ENCODE data around the gene C20orf96. TPM values are rescaled to one million over a fixed set of nuclear protein-coding genes. Genes with fewer than 3 reads are reported as not detected.
A peak's percentile ranks its signal among the peaks of the same experiment; 100 is the strongest.

C20orf96 gene
- total RNA-seq, 1 donor: 2.2 TPM

DNA sequence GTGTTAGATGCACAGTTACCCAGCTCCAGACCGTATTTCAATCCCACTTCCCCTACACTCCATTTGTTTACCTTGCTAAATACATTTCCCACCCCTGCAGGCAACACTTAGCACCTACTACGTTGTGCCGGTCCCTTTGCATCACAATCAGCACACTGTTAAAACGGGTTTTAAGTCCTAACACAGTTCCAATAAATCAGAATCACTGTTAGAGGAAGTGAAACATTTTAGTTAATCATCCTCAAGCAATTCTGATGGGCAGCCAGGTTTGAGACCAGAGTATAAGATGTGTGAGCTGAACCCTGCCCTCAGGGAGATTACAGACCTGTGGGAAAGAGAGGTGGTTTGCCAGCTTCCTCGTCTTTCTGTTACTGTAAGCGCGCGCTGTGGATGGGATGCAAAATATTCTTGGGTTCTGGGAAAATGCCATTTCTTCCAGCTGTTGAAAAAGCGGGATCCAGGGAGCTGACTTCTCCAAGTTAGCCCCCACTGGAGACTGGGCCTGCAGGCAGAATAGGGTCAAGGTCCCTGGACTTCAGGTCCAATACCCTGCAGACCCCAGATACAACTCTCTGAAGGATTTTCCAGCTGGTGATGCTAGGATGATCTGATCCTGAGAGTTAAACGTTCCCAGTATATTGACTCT lies 9.9 kb upstream of the C20orf96 start:
- H3K27me3 ChIP-seq (ENCODE audit: insufficient read depth, low read length): no peaks in the 10 kb centered on the region

DNA sequence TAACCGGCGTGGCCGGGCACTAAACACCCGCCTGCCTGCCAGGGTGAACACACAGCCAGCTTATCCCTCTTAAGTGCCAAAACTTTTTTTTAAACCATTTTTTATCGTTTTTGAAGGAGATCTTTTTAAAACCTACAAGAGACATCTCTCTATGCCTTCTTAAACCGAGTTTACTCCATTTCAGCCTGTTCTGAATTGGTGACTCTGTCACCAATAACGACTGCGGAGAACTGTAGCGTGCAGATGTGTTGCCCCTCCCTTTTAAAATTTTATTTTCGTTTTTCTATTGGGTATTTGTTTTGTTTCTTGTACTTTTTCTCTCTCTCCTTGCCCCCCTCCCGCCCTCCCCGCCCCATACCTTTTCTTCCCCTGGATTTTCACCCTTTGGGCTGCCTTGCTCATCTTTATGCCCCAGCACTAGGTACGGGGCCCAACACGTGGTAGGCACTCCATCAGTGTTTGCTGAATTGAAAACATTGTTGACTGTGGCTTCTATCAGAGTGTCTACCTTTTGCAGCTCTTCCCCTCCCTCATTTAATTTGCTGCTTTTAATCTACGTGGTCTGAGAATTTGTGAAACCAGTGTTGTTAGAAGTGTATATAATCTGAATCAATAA lies 8.3 kb upstream of the C20orf96 start:
- TF ChIP-seq, protein P1, sequence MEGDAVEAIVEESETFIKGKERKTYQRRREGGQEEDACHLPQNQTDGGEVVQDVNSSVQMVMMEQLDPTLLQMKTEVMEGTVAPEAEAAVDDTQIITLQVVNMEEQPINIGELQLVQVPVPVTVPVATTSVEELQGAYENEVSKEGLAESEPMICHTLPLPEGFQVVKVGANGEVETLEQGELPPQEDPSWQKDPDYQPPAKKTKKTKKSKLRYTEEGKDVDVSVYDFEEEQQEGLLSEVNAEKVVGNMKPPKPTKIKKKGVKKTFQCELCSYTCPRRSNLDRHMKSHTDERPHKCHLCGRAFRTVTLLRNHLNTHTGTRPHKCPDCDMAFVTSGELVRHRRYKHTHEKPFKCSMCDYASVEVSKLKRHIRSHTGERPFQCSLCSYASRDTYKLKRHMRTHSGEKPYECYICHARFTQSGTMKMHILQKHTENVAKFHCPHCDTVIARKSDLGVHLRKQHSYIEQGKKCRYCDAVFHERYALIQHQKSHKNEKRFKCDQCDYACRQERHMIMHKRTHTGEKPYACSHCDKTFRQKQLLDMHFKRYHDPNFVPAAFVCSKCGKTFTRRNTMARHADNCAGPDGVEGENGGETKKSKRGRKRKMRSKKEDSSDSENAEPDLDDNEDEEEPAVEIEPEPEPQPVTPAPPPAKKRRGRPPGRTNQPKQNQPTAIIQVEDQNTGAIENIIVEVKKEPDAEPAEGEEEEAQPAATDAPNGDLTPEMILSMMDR (IDR thresholded peaks at IDR 0.05; ENCODE audit: extremely low read depth, low read depth, low read length): no peak
- H3K27me3 ChIP-seq (ENCODE audit: insufficient read depth, low read length): no peaks in the 10 kb centered on the region
- peaks cover 21% of the 10 kb centered on the region for H3K4me1 ChIP-seq (ENCODE audit: insufficient read depth, low read length)
- H3K4me3 ChIP-seq (ENCODE audit: insufficient read depth, low read length): peak overlapping the region; percentile 99
- DNase-seq (ENCODE audit: insufficient read length, low spot score, missing footprints): peak; percentile 58
- H3K36me3 ChIP-seq (ENCODE audit: insufficient read depth, low read length): no peaks in the 10 kb centered on the region
- H4K20me1 ChIP-seq (ENCODE audit: insufficient read depth, low read length): peaks cover 34% of the 10 kb centered on the region
- H2AFZ ChIP-seq (ENCODE audit: low read length): no peak overlapping the region
- H3K79me2 ChIP-seq (ENCODE audit: insufficient read depth, low read length): peaks cover 46% of the 10 kb centered on the region
- peak overlapping the region; percentile 86 for H3K27ac ChIP-seq (ENCODE audit: low read depth, low read length)
- peak overlapping the region; percentile 95 for H3K4me2 ChIP-seq (ENCODE audit: insufficient read depth, low read length)
- no peaks in the 10 kb centered on the region for H3K9me3 ChIP-seq (ENCODE audit: low read depth, low read length)

More for the DNA sequence above, 9.9 kb upstream of the C20orf96 start:
- no peak for DNase-seq (ENCODE audit: insufficient read length, low spot score, missing footprints)
- Histone ChIP-seq H3K27ac (ENCODE audit: low read depth, low read length) (no peak overlapping the region), H3K4me2 (ENCODE audit: insufficient read depth, low read length) (peak overlapping the region; percentile 95), H3K79me2 (ENCODE audit: insufficient read depth, low read length) (peaks cover 46% of the 10 kb centered on the region), H3K4me3 (ENCODE audit: insufficient read depth, low read length) (peak overlapping the region; percentile 99), H3K9me3 (ENCODE audit: low read depth, low read length) (no peaks in the 10 kb centered on the region), H3K4me1 (ENCODE audit: insufficient read depth, low read length) (peaks cover 21% of the 10 kb centered on the region), H4K20me1 (ENCODE audit: insufficient read depth, low read length) (peaks cover 34% of the 10 kb centered on the region), H3K36me3 (ENCODE audit: insufficient read depth, low read length) (no peaks in the 10 kb centered on the region), H2AFZ (ENCODE audit: low read length) (no peak overlapping the region)
- TF ChIP-seq, protein P1 (IDR thresholded peaks at IDR 0.05; ENCODE audit: extremely low read depth, low read depth, low read length): no peak

DNA sequence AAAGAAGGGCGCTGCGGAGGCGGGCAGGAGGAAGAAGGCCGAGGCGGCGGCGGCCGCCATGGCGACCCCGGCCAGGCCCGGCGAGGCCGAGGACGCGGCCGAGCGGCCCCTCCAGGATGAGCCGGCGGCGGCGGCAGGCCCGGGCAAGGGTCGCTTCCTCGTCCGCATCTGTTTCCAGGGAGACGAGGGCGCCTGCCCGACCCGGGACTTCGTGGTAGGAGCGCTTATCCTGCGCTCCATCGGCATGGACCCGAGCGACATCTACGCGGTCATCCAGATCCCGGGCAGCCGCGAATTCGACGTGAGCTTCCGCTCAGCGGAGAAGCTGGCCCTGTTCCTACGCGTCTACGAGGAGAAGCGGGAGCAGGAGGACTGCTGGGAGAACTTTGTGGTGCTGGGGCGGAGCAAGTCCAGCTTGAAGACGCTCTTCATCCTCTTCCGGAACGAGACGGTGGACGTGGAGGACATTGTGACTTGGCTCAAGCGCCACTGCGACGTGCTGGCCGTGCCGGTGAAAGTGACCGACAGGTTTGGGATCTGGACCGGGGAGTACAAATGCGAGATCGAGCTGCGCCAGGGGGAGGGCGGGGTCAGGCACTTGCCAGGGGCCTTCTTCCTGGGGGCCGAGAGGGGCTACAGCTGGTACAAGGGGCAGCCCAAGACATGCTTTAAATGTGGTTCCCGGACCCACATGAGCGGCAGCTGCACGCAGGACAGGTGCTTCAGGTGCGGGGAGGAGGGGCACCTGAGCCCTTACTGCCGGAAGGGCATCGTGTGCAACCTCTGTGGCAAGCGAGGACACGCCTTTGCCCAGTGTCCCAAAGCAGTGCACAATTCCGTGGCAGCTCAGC lies 7.6 kb upstream of the C20orf96 start:
- TF ChIP-seq, protein P1 (IDR thresholded peaks at IDR 0.05; ENCODE audit: extremely low read depth, low read depth, low read length): no peak
- H2AFZ ChIP-seq (ENCODE audit: low read length): peak overlapping the region; percentile 86
- peak overlapping the region; percentile 95 for H3K4me2 ChIP-seq (ENCODE audit: insufficient read depth, low read length)
- no peaks in the 10 kb centered on the region for H3K36me3 ChIP-seq (ENCODE audit: insufficient read depth, low read length)
- H4K20me1 ChIP-seq (ENCODE audit: insufficient read depth, low read length): peaks cover 34% of the 10 kb centered on the region
- H3K4me1 ChIP-seq (ENCODE audit: insufficient read depth, low read length): peaks cover 21% of the 10 kb centered on the region
- H3K27ac ChIP-seq (ENCODE audit: low read depth, low read length): peak overlapping the region; percentile 86
- H3K4me3 ChIP-seq (ENCODE audit: insufficient read depth, low read length): peak overlapping the region; percentile 99
- peak; percentile 96 for DNase-seq (ENCODE audit: insufficient read length, low spot score, missing footprints)
- no peaks in the 10 kb centered on the region for H3K9me3 ChIP-seq (ENCODE audit: low read depth, low read length)
- no peaks in the 10 kb centered on the region for H3K27me3 ChIP-seq (ENCODE audit: insufficient read depth, low read length)
- H3K79me2 ChIP-seq (ENCODE audit: insufficient read depth, low read length): peaks cover 46% of the 10 kb centered on the region

Data from osteoblast (primary cell).